HepG2 (cell line): ENCODE data around the gene ARG2. TPM values are rescaled to one million over a fixed set of nuclear protein-coding genes. Genes with fewer than 3 reads are reported as not detected.

Experiments
- HNRNPH1 ChIP-seq: fragments of 200-400 bp; formaldehyde crosslinking; optimal IDR thresholded peaks from 2 replicates; pipeline ENCODE3; 2017; ENCODE audit warnings: mild to moderate bottlenecking, low read depth, low read length
- IRF9 ChIP-seq: sonication (generic); formaldehyde crosslinking; IDR thresholded peaks from 2 replicates; pipeline ENCODE4 v1.8.0; 2022; ENCODE audit warnings: missing genetic modification reagents, mild to moderate bottlenecking, borderline replicate concordance
- KLF16 ChIP-seq, 2 experiments: sonication (generic) in 1 of 2; formaldehyde crosslinking in 1 of 2; IDR thresholded peaks; 2 replicates each; pipeline versions ENCODE4 v1.6.1 to v1.8.0; 2016 to 2023; ENCODE audit warnings: missing genetic modification reagents in 2 of 2, missing compliant biosample characterization in 1 of 2
- MEIS2 ChIP-seq: sonication (generic); formaldehyde crosslinking; IDR thresholded peaks from 2 replicates; pipeline ENCODE4 v1.9.0; 2021; ENCODE audit warnings: mild to moderate bottlenecking, missing genetic modification reagents
- MXI1 ChIP-seq: IDR thresholded peaks from 3 replicates; pipeline ENCODE4 v1.6.1; 2012; ENCODE audit warnings: low read depth, low read length, inconsistent platforms, borderline replicate concordance
- PBX3 ChIP-seq: sonication (generic); formaldehyde crosslinking; IDR thresholded peaks from 2 replicates; pipeline ENCODE4 v1.8.1; 2023; ENCODE audit warnings: missing genetic modification reagents, inconsistent platforms, borderline replicate concordance
- RCOR2 ChIP-seq: IDR thresholded peaks from 2 replicates; pipeline ENCODE4 v1.6.1; 2016; ENCODE audit warnings: missing biosample characterization, missing genetic modification reagents
- ZBTB42 ChIP-seq: sonication (generic); formaldehyde crosslinking; IDR thresholded peaks from 2 replicates; pipeline ENCODE4 v1.5.0; 2020; ENCODE audit warnings: mild to moderate bottlenecking, missing genetic modification reagents
- ZMYM2 ChIP-seq: sonication (generic); formaldehyde crosslinking; IDR thresholded peaks from 2 replicates; pipeline ENCODE4 v1.8.0; 2022; ENCODE audit warnings: mild to moderate bottlenecking, missing genetic modification reagents
- ZNF251 ChIP-seq: sonication (generic); formaldehyde crosslinking; IDR thresholded peaks from 2 replicates; pipeline ENCODE4 v1.9.0; 2021; ENCODE audit warnings: mild to moderate bottlenecking, missing genetic modification reagents
- ZNF362 ChIP-seq: sonication (generic); formaldehyde crosslinking; IDR thresholded peaks from 2 replicates; pipeline ENCODE4 v1.4.0; 2020; ENCODE audit warnings: missing genetic modification reagents, mild to moderate bottlenecking, borderline replicate concordance
- ZNF572 ChIP-seq: sonication (generic); formaldehyde crosslinking; IDR thresholded peaks from 2 replicates; pipeline ENCODE4 v1.5.1; 2020; ENCODE audit warnings: mild to moderate bottlenecking, missing genetic modification reagents
- ZNF589 ChIP-seq: sonication (generic); formaldehyde crosslinking; conservative IDR thresholded peaks from 2 replicates; pipeline ENCODE4 v1.8.0; 2022; ENCODE audit warnings: mild to moderate bottlenecking, moderate library complexity, missing genetic modification reagents
- ZNF709 ChIP-seq: sonication (generic); formaldehyde crosslinking; IDR thresholded peaks from 2 replicates; pipeline ENCODE4 v1.5.0; 2020; ENCODE audit warnings: mild to moderate bottlenecking, missing genetic modification reagents
- ZNF891 ChIP-seq: sonication (generic); formaldehyde crosslinking; IDR thresholded peaks from 2 replicates; pipeline ENCODE4 v1.5.0; 2020; ENCODE audit warnings: mild to moderate bottlenecking, missing genetic modification reagents
- polyA plus RNA-seq, 8 experiments: library from polyadenylated mRNA; depleted of rRNA in 3 of 8; stranded (reverse) in 7 of 8; unstranded in 1 of 8; fragments of >200 nt; fragmentation: Illumina TruSeq in 4 of 8; extraction: Trizol in 4 of 8; gene quantifications; 2 replicates each; pipeline versions ENCODE4 v1.2.1 to v1.2.3, GENCODE V29; 2011 to 2016; ENCODE audit warnings: low read depth in 4 of 8, missing spikeins in 1 of 8, mixed read lengths in 1 of 8; ENCODE audit not compliant: insufficient read depth in 1 of 8
- total RNA-seq, 5 experiments: library from RNA; depleted of rRNA; stranded (reverse); fragments of >200 nt; fragmentation: Illumina TruSeq; extraction: Trizol; gene quantifications; 2 replicates each; pipeline ENCODE4 v1.2.3, GENCODE V29; 2016; ENCODE audit warnings: low read depth in 1 of 5
- TF ChIP-seq, protein P1 (sequence below): sonication (generic); formaldehyde crosslinking; IDR thresholded peaks from 2 replicates; pipeline ENCODE4 v1.4.0; 2020; ENCODE audit warnings: missing genetic modification reagents, borderline replicate concordance
- TF ChIP-seq, protein P2 (sequence below): sonication (generic); formaldehyde crosslinking; IDR thresholded peaks from 2 replicates; pipeline ENCODE4 v1.5.1; 2020; ENCODE audit warnings: missing genetic modification reagents, mild to moderate bottlenecking, borderline replicate concordance
- TF ChIP-seq, protein P3 (sequence below): sonication (generic); formaldehyde crosslinking; IDR thresholded peaks from 2 replicates; pipeline ENCODE4 v1.5.0; 2020; ENCODE audit warnings: missing genetic modification reagents

ARG2 gene
- total and polyA plus RNA-seq, 2 of the 13 experiments (the other 11 are each of a cell fraction or from before 2014, with no cell fraction given): 37.5 to 73.6 TPM

GRCh38 chr14:67674480-67675218 lies 54.9 kb downstream of the ARG2 start, which contains the start of gene VTI1B (continued):
- TF ChIP-seq ZNF891 (CRISPR knock-in tag) (peak; percentile 32; the same call in 1 of the 2 replicates), IRF9 (CRISPR knock-in tag) (peak; percentile 25; the same call in 1 of the 2 replicates), ZNF589 (CRISPR knock-in tag) (no peak), ZNF362 (no peak), PBX3 (no peak), HNRNPH1 (no peak), MXI1 (peak; percentile 69; the same call in 2 of the 3 replicates), ZNF572 (CRISPR knock-in tag) (0 out of 2 replicates have a peak, but pooled peaks have one; percentile 23), ZNF709 (CRISPR knock-in tag) (peak; percentile 79), MEIS2 (CRISPR knock-in tag) (no peak; the same call in 1 of the 2 replicates), RCOR2 (no peak), ZNF251 (CRISPR knock-in tag) (no peak), ZMYM2 (CRISPR knock-in tag) (no peak), KLF16 (CRISPR knock-in tag; IDR thresholded peaks at IDR 0.05) (peak in 1 of 2 experiments; percentile 44; a peak in 1 of 4 replicates), ZBTB42 (CRISPR knock-in tag) (no peak)
- TF ChIP-seq, protein P1, sequence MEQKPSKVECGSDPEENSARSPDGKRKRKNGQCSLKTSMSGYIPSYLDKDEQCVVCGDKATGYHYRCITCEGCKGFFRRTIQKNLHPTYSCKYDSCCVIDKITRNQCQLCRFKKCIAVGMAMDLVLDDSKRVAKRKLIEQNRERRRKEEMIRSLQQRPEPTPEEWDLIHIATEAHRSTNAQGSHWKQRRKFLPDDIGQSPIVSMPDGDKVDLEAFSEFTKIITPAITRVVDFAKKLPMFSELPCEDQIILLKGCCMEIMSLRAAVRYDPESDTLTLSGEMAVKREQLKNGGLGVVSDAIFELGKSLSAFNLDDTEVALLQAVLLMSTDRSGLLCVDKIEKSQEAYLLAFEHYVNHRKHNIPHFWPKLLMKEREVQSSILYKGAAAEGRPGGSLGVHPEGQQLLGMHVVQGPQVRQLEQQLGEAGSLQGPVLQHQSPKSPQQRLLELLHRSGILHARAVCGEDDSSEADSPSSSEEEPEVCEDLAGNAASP (CRISPR knock-in tag): no peak
- TF ChIP-seq, protein P2, sequence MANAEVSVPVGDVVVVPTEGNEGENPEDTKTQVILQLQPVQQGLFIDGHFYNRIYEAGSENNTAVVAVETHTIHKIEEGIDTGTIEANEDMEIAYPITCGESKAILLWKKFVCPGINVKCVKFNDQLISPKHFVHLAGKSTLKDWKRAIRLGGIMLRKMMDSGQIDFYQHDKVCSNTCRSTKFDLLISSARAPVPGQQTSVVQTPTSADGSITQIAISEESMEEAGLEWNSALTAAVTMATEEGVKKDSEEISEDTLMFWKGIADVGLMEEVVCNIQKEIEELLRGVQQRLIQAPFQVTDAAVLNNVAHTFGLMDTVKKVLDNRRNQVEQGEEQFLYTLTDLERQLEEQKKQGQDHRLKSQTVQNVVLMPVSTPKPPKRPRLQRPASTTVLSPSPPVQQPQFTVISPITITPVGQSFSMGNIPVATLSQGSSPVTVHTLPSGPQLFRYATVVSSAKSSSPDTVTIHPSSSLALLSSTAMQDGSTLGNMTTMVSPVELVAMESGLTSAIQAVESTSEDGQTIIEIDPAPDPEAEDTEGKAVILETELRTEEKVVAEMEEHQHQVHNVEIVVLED (CRISPR knock-in tag): peak; percentile 84; the same call in 1 of the 2 replicates
- TF ChIP-seq, protein P3, sequence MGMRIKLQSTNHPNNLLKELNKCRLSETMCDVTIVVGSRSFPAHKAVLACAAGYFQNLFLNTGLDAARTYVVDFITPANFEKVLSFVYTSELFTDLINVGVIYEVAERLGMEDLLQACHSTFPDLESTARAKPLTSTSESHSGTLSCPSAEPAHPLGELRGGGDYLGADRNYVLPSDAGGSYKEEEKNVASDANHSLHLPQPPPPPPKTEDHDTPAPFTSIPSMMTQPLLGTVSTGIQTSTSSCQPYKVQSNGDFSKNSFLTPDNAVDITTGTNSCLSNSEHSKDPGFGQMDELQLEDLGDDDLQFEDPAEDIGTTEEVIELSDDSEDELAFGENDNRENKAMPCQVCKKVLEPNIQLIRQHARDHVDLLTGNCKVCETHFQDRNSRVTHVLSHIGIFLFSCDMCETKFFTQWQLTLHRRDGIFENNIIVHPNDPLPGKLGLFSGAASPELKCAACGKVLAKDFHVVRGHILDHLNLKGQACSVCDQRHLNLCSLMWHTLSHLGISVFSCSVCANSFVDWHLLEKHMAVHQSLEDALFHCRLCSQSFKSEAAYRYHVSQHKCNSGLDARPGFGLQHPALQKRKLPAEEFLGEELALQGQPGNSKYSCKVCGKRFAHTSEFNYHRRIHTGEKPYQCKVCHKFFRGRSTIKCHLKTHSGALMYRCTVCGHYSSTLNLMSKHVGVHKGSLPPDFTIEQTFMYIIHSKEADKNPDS: 0 out of 2 replicates have a peak, but pooled peaks have one; percentile 56
